Inflammatory macrophage (primary cell): ENCODE results near the gene R3HDM4.
"Not testable (repeated sequence)": the region's sequence is repeated elsewhere in the genome, so short reads cannot be mapped to it uniquely, and the experiment has no call there.

Experiments
- DNase-seq, 2 donors: peaks; one replicate each; pipeline ENCODE4 v3.0.0-alpha.2; 2020 to 2022

The R3HDM4 gene

DNA sequence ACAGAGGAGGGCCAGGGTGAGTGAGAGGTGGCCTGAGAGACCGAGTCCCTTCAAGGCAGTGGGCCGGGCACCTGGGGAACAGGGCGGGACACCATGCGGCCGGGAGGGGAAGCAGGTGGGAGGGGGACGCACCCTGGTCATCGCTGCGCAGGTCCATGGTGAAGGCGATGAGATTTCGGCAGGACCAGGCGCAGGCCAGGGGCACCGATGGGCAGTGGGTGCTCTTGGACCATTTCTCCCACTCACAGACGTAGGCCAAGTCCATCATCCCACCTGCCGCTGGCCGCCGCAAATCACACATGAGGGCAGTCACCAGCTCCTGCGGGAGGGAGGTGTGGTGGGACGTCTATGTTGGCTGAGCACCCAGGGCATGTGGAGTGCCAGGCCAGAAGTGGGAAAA lies 22.2 kb downstream of the R3HDM4 start:
- DNase-seq = no peak

GRCh38 chr19:889662-890295 lies 23.2 kb downstream of the R3HDM4 start:
- DNase-seq = no peak

DNA sequence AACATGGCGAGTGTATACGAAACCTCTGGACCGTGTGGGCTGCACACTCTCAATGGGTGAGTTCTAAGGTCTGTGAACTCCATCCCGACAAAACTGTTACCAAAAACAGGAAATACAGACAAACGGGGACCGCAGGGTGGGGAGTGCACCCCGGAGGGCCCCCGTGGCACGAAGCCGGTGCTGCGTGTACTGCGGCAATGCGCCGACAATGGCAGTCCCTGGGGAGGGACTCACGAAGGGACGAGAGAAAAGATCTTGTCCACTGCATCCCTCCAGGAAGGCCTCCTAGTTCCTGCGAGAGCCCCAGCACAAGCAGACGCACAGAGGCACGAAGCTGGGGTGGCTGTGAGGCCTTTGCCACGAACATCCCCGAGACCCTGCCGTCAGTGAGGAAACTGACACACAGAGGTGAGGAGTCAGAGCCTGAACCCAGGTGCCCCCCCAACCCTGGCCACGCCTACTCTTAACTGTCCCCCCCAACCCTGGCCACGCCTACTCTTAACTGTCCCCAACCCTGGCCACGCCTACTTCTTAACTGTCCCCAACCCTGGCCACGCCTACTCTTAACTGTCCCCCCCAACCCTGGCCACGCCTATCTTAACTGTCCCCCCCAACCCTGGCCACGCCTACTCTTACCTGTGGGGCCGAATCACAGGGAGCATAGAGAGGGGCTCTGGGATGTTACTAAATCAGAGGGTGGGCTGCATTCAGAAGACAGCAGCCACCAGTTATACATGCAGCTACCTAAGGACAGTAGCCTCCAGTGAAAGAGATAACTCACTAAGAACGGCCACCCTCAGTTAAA lies 24.2 kb downstream of the R3HDM4 start:
- no peak for DNase-seq

GRCh38 chr19:887599-887998 lies 25.4 kb downstream of the R3HDM4 start:
- DNase-seq = no peak

- DNase-seq = no peak
Observed at GRCh38 chr19:887072-887471, 25.9 kb downstream of the R3HDM4 start.

GRCh38 chr19:885536-886224 lies 27.3 kb downstream of the R3HDM4 start:
- no peak for DNase-seq

GRCh38 chr19:884420-885211 lies 28.4 kb downstream of the R3HDM4 start:
- no peak for DNase-seq

DNA sequence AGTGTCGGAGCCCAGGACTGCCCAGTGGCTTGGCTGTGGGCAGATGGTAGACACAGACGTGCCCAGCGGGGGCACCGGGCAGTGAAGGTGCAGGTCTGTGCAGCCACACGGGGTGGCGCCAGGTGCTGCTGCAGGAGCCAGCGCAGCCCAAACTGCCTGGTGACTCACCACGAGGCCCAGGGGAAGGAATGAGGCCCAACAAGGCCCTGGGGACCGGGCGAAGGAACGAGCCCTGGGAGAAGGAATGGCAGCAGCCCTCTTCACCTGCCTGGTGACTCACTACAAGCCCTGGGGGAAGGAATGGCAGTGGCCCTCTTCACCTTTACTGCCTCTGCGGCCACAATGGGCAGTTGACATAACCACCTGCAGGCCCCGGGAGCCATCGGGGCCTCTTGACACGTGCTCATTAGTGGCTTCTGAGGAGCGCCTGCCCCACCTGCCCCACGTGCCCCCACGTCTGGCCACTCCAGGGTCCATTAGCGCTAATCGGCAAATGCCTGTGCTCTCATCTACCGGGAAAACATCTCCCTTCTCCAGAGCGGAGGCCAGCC lies 29.3 kb downstream of the R3HDM4 start:
- no peak for DNase-seq

- no peak for DNase-seq
Observed at GRCh38 chr19:882871-883497, 30.0 kb downstream of the R3HDM4 start.

- no peak for DNase-seq
Observed at GRCh38 chr19:881385-882071, 31.5 kb downstream of the R3HDM4 start.

GRCh38 chr19:879711-880438 lies 33.1 kb downstream of the R3HDM4 start:
- no peak for DNase-seq

- not testable (repeated sequence) for DNase-seq
Observed at GRCh38 chr19:878751-879561, 34.1 kb downstream of the R3HDM4 start.

GRCh38 chr19:877992-878660 lies 34.9 kb downstream of the R3HDM4 start:
- DNase-seq = not testable (repeated sequence)

DNA sequence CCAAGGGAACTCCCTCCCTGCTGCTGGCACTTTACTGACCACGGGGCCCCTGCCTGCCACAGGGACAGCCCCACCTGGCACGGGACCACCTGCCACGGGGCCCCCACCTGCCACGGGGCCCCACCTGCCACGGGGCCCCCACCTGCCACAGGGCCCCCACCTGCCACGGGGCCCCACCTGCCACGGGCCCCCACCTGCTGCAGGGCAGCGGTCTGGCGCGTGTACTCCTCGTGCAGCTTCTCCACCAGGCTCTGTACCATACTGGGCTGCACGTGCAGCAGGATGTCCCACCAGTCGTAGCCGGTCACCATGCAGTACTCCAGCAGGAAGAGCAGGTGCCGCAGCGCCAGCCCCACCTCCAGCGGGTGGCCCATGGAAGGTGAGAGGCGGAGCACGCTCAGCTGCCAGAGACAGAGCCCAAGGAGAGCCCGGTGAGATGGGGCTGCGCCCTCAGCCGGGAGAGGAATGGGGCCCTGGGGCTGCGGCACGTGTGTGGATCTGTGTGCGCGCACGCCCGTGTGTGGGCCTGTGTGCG lies 36.2 kb downstream of the R3HDM4 start:
- DNase-seq = no peak

DNA sequence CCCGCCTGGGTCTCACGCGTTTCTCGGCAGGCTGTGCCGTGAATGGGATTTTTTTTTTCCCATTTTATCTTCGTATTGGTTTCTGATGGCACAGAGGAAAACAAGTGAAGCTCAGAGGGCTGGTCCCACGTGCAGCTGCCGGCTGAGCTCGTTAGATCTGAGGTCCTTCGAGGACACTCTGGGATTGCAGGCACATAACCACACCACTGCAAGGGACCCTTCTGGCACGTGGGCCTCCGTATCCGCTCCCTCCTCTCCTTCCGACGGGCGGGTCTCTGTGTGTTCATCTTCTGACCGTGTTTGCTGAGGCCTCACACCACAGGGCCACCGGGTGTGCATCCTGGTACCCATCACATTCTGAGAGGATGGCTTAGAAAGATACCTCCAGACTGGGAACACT lies 36.9 kb downstream of the R3HDM4 start:
- DNase-seq = no peak

DNA sequence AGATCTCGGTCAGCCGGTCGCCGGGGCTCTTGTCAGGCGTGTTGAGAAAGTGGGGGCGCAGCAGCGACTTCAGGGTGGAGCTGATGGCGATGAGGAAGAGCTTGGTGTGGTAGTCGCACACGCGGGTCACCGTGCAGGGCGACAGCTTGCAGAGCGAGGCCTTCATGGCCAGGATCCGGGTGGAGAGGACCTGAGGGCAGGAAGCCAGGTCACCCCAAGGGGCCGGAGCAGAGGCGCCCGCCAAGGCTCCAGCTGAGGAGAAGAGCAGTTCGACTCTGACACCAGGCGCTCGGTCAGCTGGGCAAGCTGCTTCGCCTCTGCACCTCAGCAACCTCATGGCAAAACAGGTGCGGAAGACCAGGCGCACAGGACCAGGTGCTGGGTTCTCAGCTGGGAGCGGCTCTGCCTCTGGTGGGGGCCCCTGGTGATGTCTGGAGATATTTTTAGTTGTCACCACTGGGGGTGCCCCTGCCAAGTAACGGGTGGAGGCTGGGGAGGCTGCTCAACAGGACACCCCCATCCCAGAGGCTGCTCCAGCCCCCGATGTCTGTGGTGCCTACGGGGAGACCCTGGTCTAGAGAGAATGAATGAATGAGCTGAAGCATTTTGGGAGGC lies 37.6 kb downstream of the R3HDM4 start:
- no peak for DNase-seq

DNA sequence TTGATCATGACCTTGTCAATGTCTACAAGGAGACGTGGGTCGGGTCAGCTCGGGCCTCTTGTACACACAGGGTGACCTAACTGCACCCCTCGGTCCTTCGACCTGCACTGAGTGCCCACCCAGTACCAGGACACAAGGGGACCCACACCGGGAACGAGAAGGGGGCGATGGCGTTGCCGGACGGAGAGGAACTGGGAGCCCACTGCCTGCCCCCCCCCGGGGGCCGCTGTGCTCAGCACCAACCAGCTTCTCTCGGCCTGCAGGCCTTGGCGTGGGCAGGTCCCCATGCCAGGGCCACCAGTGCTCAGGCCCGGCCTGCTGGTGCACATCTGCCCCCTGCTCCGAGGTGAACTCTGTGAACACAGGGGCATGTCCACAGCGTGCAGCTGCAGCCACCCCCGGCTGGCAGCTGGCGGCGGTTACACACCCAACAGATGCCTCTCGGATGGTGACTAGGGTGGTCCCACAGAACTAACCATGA lies 39.4 kb downstream of the R3HDM4 start:
- no peak for DNase-seq

GRCh38 chr19:873084-873483 lies 39.9 kb downstream of the R3HDM4 start:
- peak; percentile 34 to 42 for DNase-seq
